Ecto neural progenitor cell (in vitro differentiated cells): ENCODE data around the gene VGLL1.

Experiments
- DNase-seq: peaks from one replicate; pipeline ENCODE4 v3.0.0-alpha.2; 2018; ENCODE audit warnings: low spot score

VGLL1 gene

GRCh38 chrX:136555694-136556093 lies 23.7 kb downstream of the VGLL1 start:
- DNase-seq = no peak

GRCh38 chrX:136572030-136572429 lies 40.0 kb downstream of the VGLL1 start:
- no peak for DNase-seq

GRCh38 chrX:136574548-136574947 lies 42.5 kb downstream of the VGLL1 start:
- no peak for DNase-seq

GRCh38 chrX:136577552-136577951 lies 45.5 kb downstream of the VGLL1 start:
- peak; percentile 51 for DNase-seq

- DNase-seq = no peak
Observed at GRCh38 chrX:136580316-136580715, 48.3 kb downstream of the VGLL1 start.

- DNase-seq = no peak
Observed at GRCh38 chrX:136582624-136583023, 50.6 kb downstream of the VGLL1 start.

GRCh38 chrX:136584545-136584944 lies 52.5 kb downstream of the VGLL1 start:
- DNase-seq = no peak

- no peak for DNase-seq
Observed at GRCh38 chrX:136585262-136585661, 53.2 kb downstream of the VGLL1 start.

GRCh38 chrX:136585960-136586359 lies 53.9 kb downstream of the VGLL1 start:
- no peak for DNase-seq

- DNase-seq = no peak
Observed at GRCh38 chrX:136586386-136586785, 54.4 kb downstream of the VGLL1 start.

GRCh38 chrX:136587532-136587931 lies 55.5 kb downstream of the VGLL1 start:
- no peak for DNase-seq

- DNase-seq = no peak
Observed at GRCh38 chrX:136588036-136588435, 56.0 kb downstream of the VGLL1 start.

GRCh38 chrX:136589966-136590365 lies 58.0 kb downstream of the VGLL1 start:
- no peak for DNase-seq

- no peak for DNase-seq
Observed at GRCh38 chrX:136597356-136597755, 65.3 kb downstream of the VGLL1 start.

- no peak for DNase-seq
Observed at GRCh38 chrX:136597954-136598353, 65.9 kb downstream of the VGLL1 start.

- DNase-seq = no peak
Observed at GRCh38 chrX:136598631-136599030, 66.6 kb downstream of the VGLL1 start.

GRCh38 chrX:136600059-136600458 lies 68.0 kb downstream of the VGLL1 start:
- DNase-seq = no peak
